PC-9 (cell line): ENCODE data around the gene BARX1. TPM values are rescaled to one million over a fixed set of nuclear protein-coding genes. Genes with fewer than 3 reads are reported as not detected.
A peak's percentile ranks its signal among the peaks of the same experiment; 100 is the strongest.

ENCODE experiments used
- BruUV-seq: library from RNA; stranded (reverse); fragments of 400-500 nt; replicated peaks from 2 replicates; lab custom pipeline; 2021; lab: Mats Ljungman, UMichigan
- CTCF ChIA-PET: fragments of 300-600 bp; sonication (Branson Sonifier 250); formaldehyde crosslinking; loops from one replicate; lab custom pipeline; 2022; ENCODE audit warnings: antibody characterized with exemption; lab: Charles Lee
- POLR2A ChIA-PET: fragments of 300-600 bp; sonication (Branson Sonifier 250); formaldehyde crosslinking; loops from one replicate; lab custom pipeline; 2022; ENCODE audit warnings: antibody characterized with exemption; ENCODE audit not compliant: unreplicated experiment; lab: Charles Lee
- DNase-seq, 2 experiments: peaks; one replicate each; pipeline versions ENCODE4 v3.0.0 to v3.0.0-alpha.2; 2015 to 2022; ENCODE audit warnings: mixed read lengths in 1 of 2
- H2AFZ ChIP-seq: fragments of 200-600 bp; sonication (generic); 2 replicates; pipeline ENCODE4 v1.8.1; 2017; ENCODE audit warnings: antibody characterized with exemption
- H3F3A ChIP-seq: fragments of 200-600 bp; sonication (generic); 2 replicates; pipeline ENCODE4 v1.8.1; 2017; ENCODE audit warnings: antibody characterized with exemption, mild to moderate bottlenecking, low read depth; ENCODE audit not compliant: insufficient read depth
- H3K27ac ChIP-seq: fragments of 200-600 bp; sonication (generic); 2 replicates; pipeline ENCODE4 v1.6.1; 2016; ENCODE audit warnings: mixed run types
- H3K27me3 ChIP-seq: fragments of 200-600 bp; sonication (generic); 2 replicates; pipeline ENCODE4 v1.6.1; 2016; ENCODE audit warnings: low read depth, mixed run types; ENCODE audit not compliant: insufficient read depth
- H3K36me3 ChIP-seq: fragments of 200-600 bp; sonication (generic); 2 replicates; pipeline ENCODE4 v1.6.1; 2016; ENCODE audit warnings: low read depth, mixed run types
- H3K4me1 ChIP-seq: fragments of 200-600 bp; sonication (generic); replicated peaks from 2 replicates; pipeline ENCODE4 v1.6.1; 2016; ENCODE audit warnings: mixed run types; ENCODE audit not compliant: insufficient read depth
- H3K4me2 ChIP-seq: fragments of 200-600 bp; sonication (generic); 2 replicates; pipeline ENCODE4 v1.6.1; 2017; ENCODE audit warnings: mixed run types
- H3K4me3 ChIP-seq: fragments of 200-600 bp; sonication (generic); 2 replicates; pipeline ENCODE4 v1.6.1; 2016; ENCODE audit warnings: mixed run types
- H3K79me2 ChIP-seq: fragments of 200-600 bp; sonication (generic); 2 replicates; pipeline ENCODE4 v1.6.1; 2017; ENCODE audit warnings: low read depth, mixed run types
- H3K9me2 ChIP-seq: fragments of 200-600 bp; sonication (generic); 2 replicates; pipeline ENCODE4 v1.8.1; 2017; ENCODE audit warnings: mild to moderate bottlenecking; ENCODE audit not compliant: insufficient read depth
- H3K9me3 ChIP-seq: fragments of 200-600 bp; sonication (generic); 2 replicates; pipeline ENCODE4 v1.8.1; 2016; ENCODE audit warnings: low read depth; ENCODE audit not compliant: insufficient read depth
- H4K20me1 ChIP-seq: fragments of 200-600 bp; sonication (generic); 2 replicates; pipeline ENCODE4 v1.8.1; 2017; ENCODE audit not compliant: insufficient read depth
- EZH2 ChIP-seq: fragments of 200-600 bp; sonication (generic); IDR thresholded peaks from 2 replicates; pipeline ENCODE4 v1.8.0; 2017; ENCODE audit warnings: antibody characterized with exemption, low read depth
- intact Hi-C: fragments of 100-400 bp; cut with micrococcal nuclease; formaldehyde crosslinking; loops from one replicate; pipeline ENCODE4 v1.10.0; 2022; ENCODE audit not compliant: unreplicated experiment
- total RNA-seq: library from RNA; stranded (reverse); gene quantifications from 2 replicates; pipeline ENCODE4 v1.2.3, GENCODE V29; 2021
- TF ChIP-seq, protein P1 (sequence below): fragments of 200-600 bp; sonication (generic); conservative IDR thresholded peaks from 2 replicates; pipeline ENCODE4 v1.6.1; 2017; ENCODE audit warnings: mixed run types, antibody characterized with exemption, mild to moderate bottlenecking, moderate library complexity

The BARX1 gene
- total RNA-seq, 1 experiment from 2014 or later, result not detected

GRCh38 chr9:93978551-93978950 is 23.4 kb upstream of the BARX1 start:
- no peaks in the 10 kb centered on the region for H4K20me1 ChIP-seq
- ChIA-PET CTCF (interaction anchor here (0.6 kb wide), 1 partner anchor 207 kb away, joined by 14 read pairs; no protein-coding TSS in a partner anchor), POLR2A (no interaction called here)
- no peaks in the 10 kb centered on the region for H3K9me2 ChIP-seq
- no peaks in the 10 kb centered on the region for H3K4me1 ChIP-seq
- no peaks in the 10 kb centered on the region for H3K36me3 ChIP-seq
- H3K79me2 ChIP-seq, result no peaks in the 10 kb centered on the region
- BruUV-seq, result no TSS peak
- peak overlapping the region; percentile 25; the same call in 1 of the 2 replicates for H2AFZ ChIP-seq
- H3K4me3 ChIP-seq, result no peak overlapping the region
- no peaks in the 10 kb centered on the region for H3K9me3 ChIP-seq
- H3F3A ChIP-seq, result no peaks in the 10 kb centered on the region
- no peak overlapping the region for H3K27ac ChIP-seq
- no peak overlapping the region for H3K4me2 ChIP-seq
- intact Hi-C loops, result no loop called here
- DNase-seq, result no peak
- TF ChIP-seq, protein P1, sequence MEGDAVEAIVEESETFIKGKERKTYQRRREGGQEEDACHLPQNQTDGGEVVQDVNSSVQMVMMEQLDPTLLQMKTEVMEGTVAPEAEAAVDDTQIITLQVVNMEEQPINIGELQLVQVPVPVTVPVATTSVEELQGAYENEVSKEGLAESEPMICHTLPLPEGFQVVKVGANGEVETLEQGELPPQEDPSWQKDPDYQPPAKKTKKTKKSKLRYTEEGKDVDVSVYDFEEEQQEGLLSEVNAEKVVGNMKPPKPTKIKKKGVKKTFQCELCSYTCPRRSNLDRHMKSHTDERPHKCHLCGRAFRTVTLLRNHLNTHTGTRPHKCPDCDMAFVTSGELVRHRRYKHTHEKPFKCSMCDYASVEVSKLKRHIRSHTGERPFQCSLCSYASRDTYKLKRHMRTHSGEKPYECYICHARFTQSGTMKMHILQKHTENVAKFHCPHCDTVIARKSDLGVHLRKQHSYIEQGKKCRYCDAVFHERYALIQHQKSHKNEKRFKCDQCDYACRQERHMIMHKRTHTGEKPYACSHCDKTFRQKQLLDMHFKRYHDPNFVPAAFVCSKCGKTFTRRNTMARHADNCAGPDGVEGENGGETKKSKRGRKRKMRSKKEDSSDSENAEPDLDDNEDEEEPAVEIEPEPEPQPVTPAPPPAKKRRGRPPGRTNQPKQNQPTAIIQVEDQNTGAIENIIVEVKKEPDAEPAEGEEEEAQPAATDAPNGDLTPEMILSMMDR, result no peak
- TF ChIP-seq EZH2, result no peak
- peaks cover 6% of the 10 kb centered on the region for H3K27me3 ChIP-seq

DNA sequence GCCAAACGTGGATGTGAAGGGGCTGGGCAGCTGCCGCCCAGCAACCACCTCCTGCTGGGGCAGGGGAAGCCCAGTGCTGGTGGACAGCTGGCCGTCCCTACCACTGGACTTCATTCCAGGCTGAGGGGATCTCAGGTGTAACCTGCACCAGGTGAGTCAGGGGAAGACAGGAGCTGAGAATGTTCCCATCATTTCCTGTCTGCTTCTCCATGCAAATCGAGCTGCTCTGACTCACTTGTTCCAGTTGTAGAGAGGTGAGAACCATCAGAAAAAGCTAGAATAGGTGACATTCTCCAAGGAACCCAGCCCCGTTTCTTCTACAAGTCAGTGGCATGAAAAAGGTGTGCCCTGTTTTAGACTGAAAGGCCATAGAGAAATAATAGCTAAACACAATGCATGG is 21.8 kb upstream of the BARX1 start:
- BruUV-seq, result no TSS peak
- Histone ChIP-seq H3K9me3 (0 out of 2 replicates have a peak, but pooled peaks cover 3% of the 10 kb centered on the region), H3K79me2 (no peaks in the 10 kb centered on the region), H2AFZ (no peak overlapping the region), H3K4me1 (no peaks in the 10 kb centered on the region), H3K4me3 (no peak overlapping the region), H3K36me3 (no peaks in the 10 kb centered on the region), H3K4me2 (no peak overlapping the region), H3K27ac (no peak overlapping the region), H4K20me1 (no peaks in the 10 kb centered on the region), H3F3A (no peaks in the 10 kb centered on the region), H3K27me3 (peaks cover 8% of the 10 kb centered on the region), H3K9me2 (no peaks in the 10 kb centered on the region)
- no peak for DNase-seq
- intact Hi-C loops, result no loop called here
- POLR2A ChIA-PET, result no interaction called here
- TF ChIP-seq EZH2, result no peak
- TF ChIP-seq, protein P1, result no peak
- CTCF ChIA-PET, result no interaction called here

DNA sequence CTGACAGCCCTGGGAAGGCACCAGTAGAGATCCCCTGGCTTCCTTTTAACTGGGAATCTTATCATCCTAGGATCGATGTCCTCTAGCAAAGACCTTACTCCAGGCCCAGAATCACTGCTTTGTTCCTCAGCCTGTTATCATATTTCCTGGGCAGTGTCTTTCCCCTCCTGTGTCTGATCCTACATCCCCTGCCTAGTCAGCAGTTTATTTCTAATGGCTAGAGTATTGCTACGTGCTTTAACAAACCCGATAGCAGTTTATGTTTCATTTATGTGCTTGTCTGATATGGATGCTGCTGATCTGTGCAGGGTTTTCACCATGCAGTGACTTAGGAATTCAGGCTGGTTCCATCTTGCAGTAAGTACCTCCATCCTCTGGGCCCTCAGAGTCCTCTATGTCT is 20.9 kb upstream of the BARX1 start:
- BruUV-seq, result no TSS peak
- POLR2A ChIA-PET, result no interaction called here
- Histone ChIP-seq H2AFZ (no peak overlapping the region), H3K79me2 (no peaks in the 10 kb centered on the region), H3K4me1 (no peaks in the 10 kb centered on the region), H3K4me3 (no peak overlapping the region), H4K20me1 (no peaks in the 10 kb centered on the region), H3K4me2 (no peak overlapping the region), H3K27ac (no peak overlapping the region), H3K27me3 (peaks cover 15% of the 10 kb centered on the region), H3K9me2 (no peaks in the 10 kb centered on the region), H3K9me3 (0 out of 2 replicates have a peak, but pooled peaks cover 3% of the 10 kb centered on the region), H3K36me3 (no peaks in the 10 kb centered on the region), H3F3A (no peaks in the 10 kb centered on the region)
- no peak for DNase-seq
- TF ChIP-seq, protein P1, result no peak
- no peak for TF ChIP-seq EZH2
- CTCF ChIA-PET, result no interaction called here
- intact Hi-C loops, result no loop called here
